H1 (cell line): ENCODE measurements around the gene KIAA1755. TPM values are rescaled to one million over a fixed set of nuclear protein-coding genes. Genes with fewer than 3 reads are reported as not detected.

ENCODE experiments used
- CTCF ChIA-PET: fragments of 300-600 bp; sonication (Branson Sonifier 250); formaldehyde crosslinking; loops from one replicate; lab custom pipeline; 2021; ENCODE audit not compliant: partially characterized antibody; lab: Charles Lee
- POLR2A ChIA-PET: fragments of 300-600 bp; sonication (Branson Sonifier 250); formaldehyde crosslinking; loops from one replicate; lab custom pipeline; 2021; ENCODE audit warnings: inconsistent platforms; ENCODE audit not compliant: partially characterized antibody; lab: Charles Lee
- DNase-seq, 2 experiments: peaks; one replicate each; pipeline versions ENCODE4 v3.0.0 to v3.0.0-alpha.2; 2010 to 2022; ENCODE audit warnings: low spot score in 2 of 2, low read depth in 1 of 2, mixed read lengths in 1 of 2
- FAIRE-seq: peaks from 2 replicates; lab custom pipeline; 2011; peaks lifted over from hg19 to GRCh38; lab: Jason Lieb, UNC
- H2AFZ ChIP-seq: 2 replicates; pipeline ENCODE4 v1.8.1; 2012; ENCODE audit warnings: low read length, inconsistent platforms
- H2AK5ac ChIP-seq: 2 replicates; pipeline ENCODE4 v1.6.1; 2013; ENCODE audit warnings: low read depth, low read length
- H2BK120ac ChIP-seq: replicated peaks from 2 replicates; pipeline ENCODE3; 2013; ENCODE audit warnings: low read depth, low read length, inconsistent platforms
- H2BK12ac ChIP-seq: 2 replicates; pipeline ENCODE4 v1.6.1; 2013; ENCODE audit warnings: low read depth, low read length
- H2BK15ac ChIP-seq: 2 replicates; pipeline ENCODE4 v1.6.1; 2013; ENCODE audit warnings: low read length
- H2BK20ac ChIP-seq: 2 replicates; pipeline ENCODE4 v1.6.1; 2013; ENCODE audit warnings: low read length
- H2BK5ac ChIP-seq: 2 replicates; pipeline ENCODE4 v1.6.1; 2013; ENCODE audit warnings: low read depth, low read length
- H3K14ac ChIP-seq: 2 replicates; pipeline ENCODE4 v1.6.1; 2013; ENCODE audit warnings: inconsistent platforms; ENCODE audit not compliant: insufficient read length
- H3K18ac ChIP-seq: 2 replicates; pipeline ENCODE4 v1.6.1; 2013; ENCODE audit warnings: low read length; ENCODE audit errors: extremely low read depth
- H3K23ac ChIP-seq: 2 replicates; pipeline ENCODE4 v1.6.1; 2013; ENCODE audit warnings: inconsistent platforms; ENCODE audit not compliant: insufficient read length
- H3K23me2 ChIP-seq: 2 replicates; pipeline ENCODE4 v1.6.1; 2013; ENCODE audit warnings: low read depth, low read length
- H3K27ac ChIP-seq: 2 replicates; pipeline ENCODE4 v1.6.1; 2011; ENCODE audit warnings: low read depth, low read length, inconsistent platforms
- H3K27me3 ChIP-seq, 4 experiments: replicated peaks in 1 of 4; 1 replicate in 1 of 4; 2 replicates in 3 of 4; pipeline versions ENCODE4 v1.6.1 to v1.8.1; 2011 to 2013; ENCODE audit warnings: low read length in 3 of 4, mild to moderate bottlenecking in 3 of 4, inconsistent platforms in 2 of 4, mixed read lengths in 2 of 4, moderate library complexity in 1 of 4; ENCODE audit not compliant: control insufficient read depth in 3 of 4, insufficient read depth in 3 of 4; ENCODE audit errors: extremely low read depth in 1 of 4
- H3K36me3 ChIP-seq, 4 experiments: 2 replicates each; pipeline versions ENCODE4 v1.6.1 to v1.8.1; 2011 to 2013; ENCODE audit warnings: mild to moderate bottlenecking in 4 of 4, low read length in 3 of 4, moderate library complexity in 2 of 4, control low read depth in 1 of 4, inconsistent platforms in 1 of 4; ENCODE audit not compliant: insufficient read depth in 4 of 4, control insufficient read depth in 2 of 4
- H3K4ac ChIP-seq: replicated peaks from 2 replicates; pipeline ENCODE3; 2013; ENCODE audit warnings: low read length, low read depth, mixed read lengths, inconsistent platforms; ENCODE audit not compliant: insufficient read length
- H3K4me1 ChIP-seq, 4 experiments: replicated peaks in 1 of 4; 1 replicate in 1 of 4; 2 replicates in 3 of 4; pipeline versions ENCODE4 v1.6.1 to v1.8.1; 2011 to 2013; ENCODE audit warnings: low read length in 3 of 4, inconsistent platforms in 2 of 4, mixed read lengths in 1 of 4; ENCODE audit not compliant: insufficient read depth in 4 of 4, control insufficient read depth in 3 of 4
- H3K4me2 ChIP-seq, 2 experiments: 2 replicates each; pipeline versions ENCODE4 v1.6.1 to v1.8.1; 2011 to 2013; ENCODE audit warnings: low read depth in 2 of 2, low read length in 2 of 2, control low read depth in 1 of 2, inconsistent platforms in 1 of 2, mild to moderate bottlenecking in 1 of 2; ENCODE audit not compliant: insufficient read depth in 1 of 2
- H3K4me3 ChIP-seq, 4 experiments: fragments of 200-600, 300-600 bp in 1 of 4; sonication (generic), shearing (Covaris generic), sonication (Bioruptor Twin) in 1 of 4; 2 replicates each; pipeline versions ENCODE4 v1.5.1 to v1.8.1; 2011 to 2016; ENCODE audit warnings: low read length in 4 of 4, low read depth in 3 of 4, control low read depth in 2 of 4, inconsistent platforms in 2 of 4, mild to moderate bottlenecking in 2 of 4, mixed read lengths in 1 of 4, moderate library complexity in 1 of 4; ENCODE audit not compliant: insufficient read depth in 2 of 4; ENCODE audit errors: extremely low read depth in 1 of 4
- H3K56ac ChIP-seq: replicated peaks from 2 replicates; pipeline ENCODE3; 2013; ENCODE audit warnings: low read depth, mild to moderate bottlenecking, mixed read lengths, low read length, inconsistent platforms; ENCODE audit not compliant: insufficient read length
- H3K79me1 ChIP-seq: 2 replicates; pipeline ENCODE4 v1.6.1; 2013; ENCODE audit warnings: low read depth, low read length, control low read depth
- H3K79me2 ChIP-seq, 2 experiments: 2 replicates each; pipeline versions ENCODE4 v1.6.1 to v1.8.1; 2012 to 2013; ENCODE audit warnings: low read length in 2 of 2, mild to moderate bottlenecking in 2 of 2, inconsistent platforms in 1 of 2; ENCODE audit not compliant: insufficient read depth in 2 of 2, control insufficient read depth in 1 of 2
- H3K9ac ChIP-seq, 4 experiments: replicated peaks in 1 of 4; 1 replicate in 1 of 4; 2 replicates in 3 of 4; pipeline versions ENCODE4 v1.6.1 to v1.8.1; 2011 to 2013; ENCODE audit warnings: low read depth in 3 of 4, low read length in 3 of 4, control low read depth in 2 of 4, mild to moderate bottlenecking in 2 of 4, moderate library complexity in 2 of 4, inconsistent platforms in 1 of 4; ENCODE audit errors: extremely low read depth in 1 of 4
- H3K9me3 ChIP-seq, 2 experiments: 2 replicates each; pipeline versions ENCODE4 v1.6.1 to v1.8.1; 2012 to 2013; ENCODE audit warnings: mild to moderate bottlenecking in 2 of 2, moderate library complexity in 2 of 2, control low read depth in 1 of 2, inconsistent platforms in 1 of 2, low read depth in 1 of 2, low read length in 1 of 2, mixed read lengths in 1 of 2; ENCODE audit not compliant: insufficient read depth in 2 of 2
- H4K20me1 ChIP-seq, 2 experiments: replicated peaks in 1 of 2; 2 replicates each; pipeline versions ENCODE3 to v1.8.1; 2011 to 2013; ENCODE audit warnings: inconsistent platforms in 2 of 2, low read length in 2 of 2, mild to moderate bottlenecking in 1 of 2; ENCODE audit not compliant: insufficient read depth in 2 of 2, control insufficient read depth in 1 of 2
- H4K5ac ChIP-seq: 2 replicates; pipeline ENCODE4 v1.6.1; 2013; ENCODE audit warnings: low read length, low read depth, mixed read lengths, inconsistent platforms; ENCODE audit not compliant: insufficient read length
- H4K8ac ChIP-seq: 2 replicates; pipeline ENCODE4 v1.8.0; 2013; ENCODE audit warnings: mild to moderate bottlenecking, moderate library complexity, low read length, inconsistent platforms; ENCODE audit not compliant: insufficient read depth; ENCODE audit errors: extremely low read depth
- H4K91ac ChIP-seq: replicated peaks from 2 replicates; pipeline ENCODE3; 2013; ENCODE audit warnings: low read length, mixed read lengths, inconsistent platforms; ENCODE audit not compliant: insufficient read length
- TEAD4 ChIP-seq: IDR thresholded peaks from 2 replicates; pipeline ENCODE4 v1.6.1; 2012; ENCODE audit warnings: low read depth, low read length, inconsistent platforms, mixed read lengths
- WGBS, 2 experiments: shearing (Covaris generic) in 1 of 2; methylation state at CpG; one replicate each; pipeline versions ENCODE4 v1.1.6 to v1.1.7; 2013 to 2015; ENCODE audit warnings: low lambda C conversion rate in 2 of 2, mixed read lengths in 2 of 2, inconsistent platforms in 1 of 2, low coverage in 1 of 2, missing lambda C conversion rate in 1 of 2; ENCODE audit not compliant: insufficient replicate concordance in 2 of 2, insufficient coverage in 1 of 2, insufficient read length in 1 of 2; ENCODE audit errors: extremely low coverage in 1 of 2, missing lambda C conversion rate in 1 of 2; 5-methylcytosine and 5-hydroxymethylcytosine counted together
- polyA plus RNA-seq, 7 experiments: library from polyadenylated mRNA; depleted of rRNA in 3 of 7; stranded (reverse) in 5 of 7; unstranded in 2 of 7; fragments of >200 nt in 5 of 7; fragments of 200-250 nt in 2 of 7; gene quantifications; 1 replicate in 5 of 7; 2 replicates in 1 of 7; 4 replicates in 1 of 7; pipeline versions ENCODE4 v1.2.1 to v1.2.3, GENCODE V29; 2011 to 2013; ENCODE audit warnings: missing spikeins in 2 of 7, mixed read lengths in 2 of 7
- total RNA-seq: library from RNA; stranded (reverse); fragmentation: NEBNext Ultra II Directional; extraction: Animal tissue kit (Norgen Biotek cat#: 25700); gene quantifications from 2 replicates; pipeline ENCODE4 v1.2.1, GENCODE V29; 2021

KIAA1755 gene
- total and polyA plus RNA-seq, 2 of the 8 experiments (the other 6 are each of a cell fraction or from before 2014, with no cell fraction given): 0.23 TPM; not detected in 1

DNA sequence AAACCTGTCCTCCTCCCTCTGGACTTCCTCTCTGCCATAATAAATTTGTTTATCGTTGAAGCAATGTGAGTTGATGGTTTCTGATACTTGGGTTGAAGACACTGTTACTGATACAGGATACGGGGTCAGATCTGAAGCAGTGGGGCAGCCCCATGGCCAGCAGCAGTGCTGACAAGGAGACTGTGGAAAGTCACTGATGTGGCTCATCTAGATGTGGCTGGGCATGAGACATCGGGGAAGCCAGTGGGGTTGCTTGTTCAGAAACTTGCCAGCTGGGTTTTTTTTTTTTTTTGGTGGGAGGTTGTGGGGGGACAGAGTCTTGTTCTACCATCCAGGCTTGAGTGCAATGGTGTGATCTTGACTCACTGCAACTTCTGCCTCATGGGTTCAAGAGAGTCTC lies 40.8 kb upstream of the KIAA1755 start:
- Histone ChIP-seq H3K79me2 (no peaks in the 10 kb centered on the region), H2AFZ (no peak overlapping the region), H3K36me3 (no peaks in the 10 kb centered on the region), H2AK5ac (no peak overlapping the region), H4K5ac (no peak overlapping the region), H3K79me1 (no peaks in the 10 kb centered on the region), H2BK20ac (no peak overlapping the region), H3K23ac (no peak overlapping the region), H4K91ac (no peak overlapping the region), H3K4me3 (no peak overlapping the region), H2BK15ac (no peak overlapping the region), H3K27me3 (no peaks in the 10 kb centered on the region; a peak in 1 of 7 replicates), H3K23me2 (no peaks in the 10 kb centered on the region), H3K18ac (no peak overlapping the region), H3K9ac (no peak overlapping the region), H3K27ac (no peak overlapping the region), H4K8ac (no peak overlapping the region), H3K4me1 (peaks cover 0 to 11% (median 5%) of the 10 kb centered on the region in 4 experiments; a peak in 4 of 7 replicates), H3K4me2 (no peak overlapping the region), H3K14ac (no peak overlapping the region), H4K20me1 (no peaks in the 10 kb centered on the region), H2BK5ac (no peak overlapping the region), H3K56ac (no peak overlapping the region), H3K4ac (no peak overlapping the region), H3K9me3 (no peaks in the 10 kb centered on the region), H2BK120ac (no peak overlapping the region), H2BK12ac (no peak overlapping the region)
- ChIA-PET CTCF (interaction anchor here (0.6 to 5.7 kb wide), 6 partner anchors 10 to 94 kb away, joined by 3 to 47 read pairs (median 5); no protein-coding TSS in a partner anchor), POLR2A (no interaction called here)
- 96% methylated on average over 3 of the region's 3 CpGs; no CpG with 5 or more reads in 1 of the 2 experiments for WGBS, 2 experiments
- FAIRE-seq (no peak), DNase-seq (no peak)
- no peak for TF ChIP-seq TEAD4
